Right lobe of liver (tissue), 4 donors: ENCODE measurements around the gene PHETA1.
"Not testable (repeated sequence)": the region's sequence is repeated elsewhere in the genome, so short reads cannot be mapped to it uniquely, and the experiment has no call there.

ENCODE experiments used
- POLR2A ChIP-seq: fragments of 450-650 bp; IDR thresholded peaks from one replicate; pipeline ENCODE4 v1.6.1; 2017; ENCODE audit warnings: antibody characterized with exemption, mild to moderate bottlenecking
- TF ChIP-seq, protein P1 (sequence below), 4 donors: fragments of 200-600 bp in 3 of 4; fragments of 450-650 bp in 1 of 4; IDR thresholded peaks; one replicate each; pipeline versions ENCODE4 v1.5.1 to v1.8.0; 2016 to 2022; ENCODE audit warnings: antibody characterized with exemption in 4 of 4, mild to moderate bottlenecking in 2 of 4
- donor health status: DM: no; HTN: no; CAD: no.
- donor health status: DM: no; HTN: no; CAD: no.
- donor health status: DM: no; HTN: yes; CAD: no.

DNA sequence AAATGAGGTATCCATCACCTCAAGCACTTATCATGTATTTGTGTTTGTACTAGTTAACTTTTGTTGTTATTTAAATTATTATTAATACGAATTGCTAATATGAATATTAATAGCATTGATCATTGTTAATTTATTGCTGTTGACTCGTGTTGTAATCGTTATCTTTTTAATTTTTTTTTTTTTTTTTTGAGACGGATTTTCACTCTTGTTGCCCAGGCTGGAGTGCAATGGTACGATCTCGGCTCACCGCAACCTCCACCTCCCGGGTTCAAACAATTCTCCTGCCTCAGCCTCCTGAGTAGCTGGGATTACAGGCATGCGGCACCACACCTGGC is 33.6 kb upstream of the PHETA1 start:
- TF ChIP-seq, protein P1, sequence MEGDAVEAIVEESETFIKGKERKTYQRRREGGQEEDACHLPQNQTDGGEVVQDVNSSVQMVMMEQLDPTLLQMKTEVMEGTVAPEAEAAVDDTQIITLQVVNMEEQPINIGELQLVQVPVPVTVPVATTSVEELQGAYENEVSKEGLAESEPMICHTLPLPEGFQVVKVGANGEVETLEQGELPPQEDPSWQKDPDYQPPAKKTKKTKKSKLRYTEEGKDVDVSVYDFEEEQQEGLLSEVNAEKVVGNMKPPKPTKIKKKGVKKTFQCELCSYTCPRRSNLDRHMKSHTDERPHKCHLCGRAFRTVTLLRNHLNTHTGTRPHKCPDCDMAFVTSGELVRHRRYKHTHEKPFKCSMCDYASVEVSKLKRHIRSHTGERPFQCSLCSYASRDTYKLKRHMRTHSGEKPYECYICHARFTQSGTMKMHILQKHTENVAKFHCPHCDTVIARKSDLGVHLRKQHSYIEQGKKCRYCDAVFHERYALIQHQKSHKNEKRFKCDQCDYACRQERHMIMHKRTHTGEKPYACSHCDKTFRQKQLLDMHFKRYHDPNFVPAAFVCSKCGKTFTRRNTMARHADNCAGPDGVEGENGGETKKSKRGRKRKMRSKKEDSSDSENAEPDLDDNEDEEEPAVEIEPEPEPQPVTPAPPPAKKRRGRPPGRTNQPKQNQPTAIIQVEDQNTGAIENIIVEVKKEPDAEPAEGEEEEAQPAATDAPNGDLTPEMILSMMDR (IDR thresholded peaks at IDR 0.05), result not testable (repeated sequence)
- TF ChIP-seq POLR2A, result not testable (repeated sequence)
